ENCODE measurements around the gene IFNA4.
"Not testable (repeated sequence)": the region's sequence is repeated elsewhere in the genome, so short reads cannot be mapped to it uniquely, and the experiment has no call there.

The IFNA4 gene

DNA sequence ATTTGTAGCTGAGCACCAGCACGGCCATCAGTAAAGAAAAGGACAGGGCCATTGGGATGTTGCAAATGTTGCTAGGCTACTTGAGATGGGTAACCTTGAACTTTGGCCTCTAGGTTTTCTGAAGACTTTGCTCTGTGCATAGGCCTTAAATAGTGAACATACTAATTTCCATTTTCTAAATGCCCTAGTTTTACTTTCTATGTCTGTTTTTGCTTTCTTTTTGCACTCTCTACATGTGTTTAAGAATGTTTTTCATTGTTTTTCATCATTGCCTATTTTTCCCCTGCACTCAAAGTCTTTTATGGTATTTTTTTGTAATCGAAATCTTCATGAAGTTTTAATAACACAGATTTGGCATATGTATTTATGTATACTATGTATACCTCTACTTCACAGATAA is 40.7 kb upstream of the IFNA4 start, which contains the start of gene IFNA17:
Gene IFNA17 (minus strand): TSS at position 101 of the 400 bp plus-strand sequence. CDS start 49 bp downstream, at position 52.
- H3K9ac ChIP-seq = no peak within 1 kb of the TSS
- H3K27ac ChIP-seq = no peak within 1 kb of the TSS
- no peaks in the 10 kb centered on the region for H3K79me2 ChIP-seq (ENCODE audit: insufficient read depth, low read depth)
- H4K20me1 ChIP-seq (ENCODE audit: insufficient read depth) = no peaks in the 10 kb centered on the region
- H2AFZ ChIP-seq (ENCODE audit: low read depth) = no peak within 1 kb of the TSS
- TF ChIP-seq CTCF (conservative IDR thresholded peaks at IDR 0.05; ENCODE audit: low read depth, low read length) = no peak
- H3K36me3 ChIP-seq (ENCODE audit: insufficient read depth) = no peaks in the 10 kb centered on the region
- H3K4me1 ChIP-seq (ENCODE audit: low read depth, poor library complexity, severe bottlenecking) = no peaks in the 10 kb centered on the region
- H3K4me2 ChIP-seq = no peak within 1 kb of the TSS
- no peaks in the 10 kb centered on the region for H3K27me3 ChIP-seq (ENCODE audit: insufficient read depth, low read depth)
- H3K4me3 ChIP-seq (IDR thresholded peaks at IDR 0.05; ENCODE audit: insufficient read depth, low read depth, low read length) = no peak within 1 kb of the TSS

GRCh38 chr9:21217211-21217610 is 29.8 kb upstream of the IFNA4 start, which contains the start of gene IFNA16:
TSS of gene IFNA16 (minus strand) at chr9:21217311. CDS start at chr9:21217305, 6 bp downstream.
- H3K9ac ChIP-seq; H3K4me1 ChIP-seq (ENCODE audit: low read depth, poor library complexity, severe bottlenecking): not testable (repeated sequence)

GRCh38 chr9:21213411-21214326 is 26.3 kb upstream of the IFNA4 start:
- not testable (repeated sequence) for H3K4me1 ChIP-seq (ENCODE audit: low read depth, poor library complexity, severe bottlenecking); H2AFZ ChIP-seq (ENCODE audit: low read depth)

More at GRCh38 chr9:21217211-21217610, 29.8 kb upstream of the IFNA4 start, which contains the start of gene IFNA16:
- H3K4me2 ChIP-seq; H3K27ac ChIP-seq; H4K20me1 ChIP-seq (ENCODE audit: insufficient read depth); H3K4me3 ChIP-seq (IDR thresholded peaks at IDR 0.05; ENCODE audit: insufficient read depth, low read depth, low read length); H3K79me2 ChIP-seq (ENCODE audit: insufficient read depth, low read depth); H3K27me3 ChIP-seq (ENCODE audit: insufficient read depth, low read depth); H2AFZ ChIP-seq (ENCODE audit: low read depth); H3K36me3 ChIP-seq (ENCODE audit: insufficient read depth): not testable (repeated sequence)

DNA sequence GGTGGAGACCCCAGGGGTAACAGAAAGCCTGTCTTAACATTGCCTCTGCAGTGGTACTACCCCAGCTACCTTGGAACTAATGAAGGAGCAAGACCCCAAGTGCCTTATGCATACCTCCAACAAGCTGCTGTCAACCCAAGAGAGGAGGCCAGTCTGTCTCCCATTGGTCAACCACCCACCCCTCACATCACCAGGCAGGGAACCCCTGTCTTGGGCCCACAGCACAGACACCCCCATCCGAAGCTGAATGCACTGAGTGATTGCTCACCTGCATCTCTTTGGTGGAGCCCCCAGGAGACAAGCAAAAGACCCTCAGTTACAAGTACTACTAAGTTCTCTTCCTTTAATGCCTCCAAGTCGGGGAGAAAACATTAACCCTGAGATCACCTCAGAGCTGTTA is 24.8 kb upstream of the IFNA4 start:
- H3K27ac ChIP-seq; H3K4me1 ChIP-seq (ENCODE audit: low read depth, poor library complexity, severe bottlenecking); H3K4me3 ChIP-seq (IDR thresholded peaks at IDR 0.05; ENCODE audit: insufficient read depth, low read depth, low read length); H3K27me3 ChIP-seq (ENCODE audit: insufficient read depth, low read depth); H2AFZ ChIP-seq (ENCODE audit: low read depth); H3K36me3 ChIP-seq (ENCODE audit: insufficient read depth); H4K20me1 ChIP-seq (ENCODE audit: insufficient read depth); H3K4me2 ChIP-seq; H3K9ac ChIP-seq; H3K79me2 ChIP-seq (ENCODE audit: insufficient read depth, low read depth): not testable (repeated sequence)

More at GRCh38 chr9:21213411-21214326, 26.3 kb upstream of the IFNA4 start:
- H3K4me3 ChIP-seq (IDR thresholded peaks at IDR 0.05; ENCODE audit: insufficient read depth, low read depth, low read length); H3K79me2 ChIP-seq (ENCODE audit: insufficient read depth, low read depth); H3K27me3 ChIP-seq (ENCODE audit: insufficient read depth, low read depth); H3K4me2 ChIP-seq; H3K9ac ChIP-seq; H3K36me3 ChIP-seq (ENCODE audit: insufficient read depth); H4K20me1 ChIP-seq (ENCODE audit: insufficient read depth); H3K27ac ChIP-seq: not testable (repeated sequence)
- TF ChIP-seq CTCF (conservative IDR thresholded peaks at IDR 0.05; ENCODE audit: low read depth, low read length) = peak; percentile 60

- H3K4me2 ChIP-seq; H3K4me3 ChIP-seq (IDR thresholded peaks at IDR 0.05; ENCODE audit: insufficient read depth, low read depth, low read length); H2AFZ ChIP-seq (ENCODE audit: low read depth); H4K20me1 ChIP-seq (ENCODE audit: insufficient read depth); H3K27me3 ChIP-seq (ENCODE audit: insufficient read depth, low read depth); H3K79me2 ChIP-seq (ENCODE audit: insufficient read depth, low read depth); H3K9ac ChIP-seq; H3K27ac ChIP-seq; H3K36me3 ChIP-seq (ENCODE audit: insufficient read depth); H3K4me1 ChIP-seq (ENCODE audit: low read depth, poor library complexity, severe bottlenecking): not testable (repeated sequence)
These were observed 23.4 kb upstream of the IFNA4 start for GRCh38 chr9:21210782-21211181.

Data from KMS-11 (cell line).